ENCODE results near the gene WIZ. TPM values are rescaled to one million over a fixed set of nuclear protein-coding genes. Genes with fewer than 3 reads are reported as not detected.

Gene WIZ, protein sequence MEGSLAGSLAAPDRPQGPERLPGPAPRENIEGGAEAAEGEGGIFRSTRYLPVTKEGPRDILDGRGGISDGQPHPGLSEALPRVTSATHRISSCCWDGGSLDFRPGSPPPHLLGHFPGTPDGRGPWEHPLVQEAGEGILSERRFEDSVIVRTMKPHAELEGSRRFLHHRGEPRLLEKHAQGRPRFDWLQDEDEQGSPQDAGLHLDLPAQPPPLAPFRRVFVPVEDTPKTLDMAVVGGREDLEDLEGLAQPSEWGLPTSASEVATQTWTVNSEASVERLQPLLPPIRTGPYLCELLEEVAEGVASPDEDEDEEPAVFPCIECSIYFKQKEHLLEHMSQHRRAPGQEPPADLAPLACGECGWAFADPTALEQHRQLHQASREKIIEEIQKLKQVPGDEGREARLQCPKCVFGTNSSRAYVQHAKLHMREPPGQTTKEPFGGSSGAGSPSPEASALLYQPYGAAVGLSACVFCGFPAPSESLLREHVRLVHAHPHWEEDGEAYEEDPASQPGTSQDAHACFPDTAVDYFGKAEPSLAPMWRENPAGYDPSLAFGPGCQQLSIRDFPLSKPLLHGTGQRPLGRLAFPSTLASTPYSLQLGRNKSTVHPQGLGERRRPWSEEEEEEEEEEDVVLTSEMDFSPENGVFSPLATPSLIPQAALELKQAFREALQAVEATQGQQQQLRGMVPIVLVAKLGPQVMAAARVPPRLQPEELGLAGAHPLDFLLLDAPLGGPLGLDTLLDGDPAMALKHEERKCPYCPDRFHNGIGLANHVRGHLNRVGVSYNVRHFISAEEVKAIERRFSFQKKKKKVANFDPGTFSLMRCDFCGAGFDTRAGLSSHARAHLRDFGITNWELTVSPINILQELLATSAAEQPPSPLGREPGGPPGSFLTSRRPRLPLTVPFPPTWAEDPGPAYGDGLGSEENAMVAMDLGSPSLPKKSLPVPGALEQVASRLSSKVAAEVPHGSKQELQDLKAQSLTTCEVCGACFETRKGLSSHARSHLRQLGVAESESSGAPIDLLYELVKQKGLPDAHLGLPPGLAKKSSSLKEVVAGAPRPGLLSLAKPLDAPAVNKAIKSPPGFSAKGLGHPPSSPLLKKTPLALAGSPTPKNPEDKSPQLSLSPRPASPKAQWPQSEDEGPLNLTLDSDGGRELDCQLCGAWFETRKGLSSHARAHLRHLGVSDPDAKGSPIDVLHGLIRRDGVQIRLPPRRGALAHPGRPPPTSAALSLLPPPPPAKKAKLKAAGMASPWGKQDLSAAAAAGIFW (N-terminal part only)
- 12.4 and 15.2 TPM in 2 replicates for total RNA-seq

DNA sequence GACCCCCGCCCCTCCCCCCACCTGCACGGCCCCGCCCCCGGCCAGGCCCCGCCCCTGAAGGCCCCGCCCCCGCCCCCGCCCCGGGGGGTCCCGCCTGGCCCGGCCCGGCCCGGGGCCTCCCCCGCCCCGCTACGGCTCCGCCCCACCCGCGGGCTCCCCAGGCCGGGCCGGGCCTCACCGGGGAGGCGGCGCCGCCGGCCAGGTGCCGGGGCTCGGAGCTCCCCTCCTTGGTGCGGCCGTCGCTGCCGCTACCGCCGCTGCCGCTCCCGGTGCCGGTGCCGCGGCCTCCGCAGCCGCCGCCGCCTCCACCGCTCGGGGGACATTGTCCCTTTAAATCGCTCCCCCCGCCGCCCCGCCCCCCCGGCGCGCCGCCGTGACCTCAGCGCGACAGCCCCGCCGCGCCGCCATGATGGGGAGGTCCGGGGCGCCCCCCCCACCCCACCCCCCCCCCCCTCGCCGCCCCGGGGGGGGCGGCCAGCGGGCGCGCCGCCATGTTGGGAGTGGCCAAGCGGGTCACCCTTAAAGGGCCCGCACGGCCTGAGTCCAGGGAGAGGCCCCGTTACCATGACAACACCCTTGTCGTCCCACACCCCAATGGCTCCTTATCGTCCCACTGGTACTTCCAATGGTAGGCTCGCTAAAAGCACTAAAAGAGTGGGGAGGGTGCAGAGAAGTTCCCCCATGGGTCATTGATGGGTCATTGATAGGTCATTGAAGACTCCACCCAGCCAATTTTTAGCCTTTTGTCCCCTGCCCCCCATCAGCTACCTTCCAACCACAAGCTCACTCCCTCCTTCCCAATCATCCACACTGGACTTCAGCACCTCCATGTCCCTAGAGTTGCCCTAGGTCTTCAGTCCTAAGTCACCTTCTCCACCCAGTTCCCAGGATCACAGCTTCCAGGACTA, at the start of gene WIZ:
WIZ (minus strand) TSS at position 337 of the 908 bp plus-strand sequence. CDS start 1,649 bp downstream, outside the sequence.

DNA sequence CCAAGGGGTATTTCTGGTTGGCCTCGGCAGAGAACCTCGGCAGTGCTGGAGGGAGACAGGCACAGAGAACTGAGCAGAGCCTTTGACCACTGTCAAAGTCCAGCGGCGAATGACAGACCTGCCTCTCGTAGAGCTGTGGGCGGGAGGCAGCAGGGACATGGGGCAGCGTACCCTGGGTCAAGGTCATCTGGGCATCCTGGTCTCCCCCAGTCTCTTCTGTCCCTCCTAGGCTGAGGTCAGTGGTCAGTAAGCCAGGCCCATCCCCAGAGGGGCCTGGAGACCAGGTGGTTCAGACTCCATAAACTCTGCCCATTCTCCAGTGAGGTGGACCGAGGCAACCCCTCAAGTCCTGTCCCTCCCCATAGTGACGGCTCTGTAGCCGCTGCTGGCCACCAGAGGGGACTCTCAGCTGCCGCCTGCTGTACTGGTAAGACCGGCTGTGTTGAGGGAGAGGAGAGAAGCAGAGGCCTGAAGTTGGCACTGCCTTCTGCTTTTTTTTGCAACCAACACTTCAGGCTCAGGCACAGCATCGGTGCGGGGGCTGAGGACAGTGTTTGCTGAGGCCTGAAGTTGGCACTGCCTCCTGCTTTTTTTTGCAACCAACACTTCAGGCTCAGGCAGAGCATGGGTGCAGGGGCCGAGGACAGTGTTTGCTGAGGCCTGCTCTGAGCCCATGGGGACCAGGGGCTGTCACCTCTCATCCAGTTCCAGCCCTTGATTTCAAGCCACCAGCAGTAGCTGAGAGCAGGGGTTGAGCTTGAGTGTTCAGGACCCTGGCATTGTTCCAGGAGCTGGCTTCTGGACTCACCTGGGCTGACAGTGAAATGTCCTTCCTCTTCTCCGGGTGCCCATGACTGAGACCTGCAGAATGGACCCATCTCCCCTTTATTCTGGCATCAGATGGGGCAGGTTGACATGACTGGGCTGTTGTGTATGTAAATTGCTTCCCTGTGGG, 29.9 kb upstream of the WIZ start, which contains the start of gene PGLYRP2:
PGLYRP2 (minus strand) TSS at position 111 of the 955 bp plus-strand sequence. CDS start 130 bp downstream, outside the sequence.

DNA sequence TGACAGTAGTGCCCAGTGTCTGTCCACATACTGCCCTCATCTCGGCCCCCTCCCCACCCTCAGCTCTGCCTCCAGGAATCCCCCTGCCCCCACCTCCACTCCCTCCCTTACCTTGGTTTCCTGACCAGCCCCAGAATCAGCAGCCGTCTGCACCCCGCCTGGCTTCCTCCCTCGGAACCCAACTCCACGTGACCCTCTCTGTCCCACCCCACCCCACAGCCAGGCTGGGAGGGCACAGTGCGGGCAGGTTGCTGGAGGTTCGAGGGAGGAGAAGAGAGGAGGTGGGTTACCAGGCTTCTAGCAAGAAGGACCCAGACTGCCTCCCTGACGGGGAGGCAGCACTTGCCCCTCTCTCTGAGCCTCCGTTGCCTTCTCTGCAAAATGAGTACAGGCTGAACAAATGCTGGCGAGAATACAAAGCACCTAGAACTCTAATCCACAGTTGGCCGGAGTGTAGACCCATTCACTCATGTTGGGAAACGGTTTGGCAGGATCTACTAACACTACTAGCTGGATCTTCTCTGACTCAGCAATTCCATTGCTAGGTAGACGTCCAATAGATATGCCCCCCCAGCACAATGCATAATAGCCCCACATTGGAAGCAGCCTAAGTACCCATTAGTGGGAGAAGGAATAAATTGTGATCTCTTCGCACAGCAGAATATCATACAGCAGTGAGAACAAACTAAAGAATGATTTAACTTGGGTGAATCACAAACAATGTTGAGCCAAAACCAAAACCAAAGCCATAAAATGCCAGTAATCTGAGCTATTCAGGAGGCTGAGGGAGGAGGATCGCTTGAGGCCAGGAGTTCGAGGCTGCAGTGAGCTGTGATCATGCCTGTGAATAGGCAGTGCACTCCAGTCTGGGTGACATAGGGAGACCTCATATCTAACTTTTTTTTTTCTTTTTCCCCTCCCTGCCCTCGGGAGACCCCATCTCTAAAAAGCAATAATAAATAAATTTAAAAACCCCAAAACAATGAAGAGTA, 14.9 kb upstream of the WIZ start, which contains the start of gene RASAL3:
RASAL3 (minus strand) TSS at position 151 of the 992 bp plus-strand sequence. CDS start 186 bp downstream, outside the sequence.

DNA sequence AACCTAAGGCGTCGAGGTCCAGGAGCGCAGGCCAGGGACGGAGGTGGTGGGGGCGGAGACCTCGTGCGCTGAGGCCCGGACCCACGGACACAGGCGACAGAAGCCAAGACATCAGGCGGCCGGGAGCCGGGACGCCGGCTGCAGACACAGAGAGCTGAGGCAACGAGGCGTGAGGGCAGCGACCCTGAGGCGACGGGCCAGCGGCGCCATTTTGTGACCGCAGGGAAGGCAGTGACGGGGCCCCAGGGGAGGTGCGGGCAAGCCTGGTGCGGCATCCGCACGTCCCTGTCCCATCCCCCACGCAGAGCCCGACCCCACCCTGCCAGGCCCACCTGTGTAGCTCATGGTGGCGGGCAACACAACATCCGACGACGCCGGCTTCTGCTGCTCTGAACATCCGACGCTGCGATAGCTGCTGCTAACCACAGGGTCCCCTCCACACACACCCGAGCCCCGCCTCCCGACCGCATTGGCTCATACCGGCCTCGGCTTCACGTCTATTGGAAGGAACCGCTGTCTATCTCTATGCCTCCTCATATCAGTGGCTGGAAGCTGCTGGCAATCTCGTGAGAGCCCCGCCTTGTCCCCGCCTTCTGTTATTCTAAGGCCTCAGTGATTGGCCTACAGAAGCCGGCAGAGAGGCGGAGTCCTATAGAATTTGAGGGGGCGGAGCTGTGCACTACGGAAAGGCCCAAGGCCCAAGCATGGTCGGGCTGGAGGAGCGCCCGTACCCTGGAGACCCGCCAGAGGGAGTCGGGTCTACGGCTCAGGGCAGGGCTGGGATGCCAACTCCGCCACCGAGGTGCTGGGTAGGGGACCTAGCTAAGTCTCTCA, 31.0 kb downstream of the WIZ start, which contains the start of gene AKAP8L:
AKAP8L (minus strand) TSS at position 410 of the 834 bp plus-strand sequence; CDS start at position 345, 65 bp downstream.

DNA sequence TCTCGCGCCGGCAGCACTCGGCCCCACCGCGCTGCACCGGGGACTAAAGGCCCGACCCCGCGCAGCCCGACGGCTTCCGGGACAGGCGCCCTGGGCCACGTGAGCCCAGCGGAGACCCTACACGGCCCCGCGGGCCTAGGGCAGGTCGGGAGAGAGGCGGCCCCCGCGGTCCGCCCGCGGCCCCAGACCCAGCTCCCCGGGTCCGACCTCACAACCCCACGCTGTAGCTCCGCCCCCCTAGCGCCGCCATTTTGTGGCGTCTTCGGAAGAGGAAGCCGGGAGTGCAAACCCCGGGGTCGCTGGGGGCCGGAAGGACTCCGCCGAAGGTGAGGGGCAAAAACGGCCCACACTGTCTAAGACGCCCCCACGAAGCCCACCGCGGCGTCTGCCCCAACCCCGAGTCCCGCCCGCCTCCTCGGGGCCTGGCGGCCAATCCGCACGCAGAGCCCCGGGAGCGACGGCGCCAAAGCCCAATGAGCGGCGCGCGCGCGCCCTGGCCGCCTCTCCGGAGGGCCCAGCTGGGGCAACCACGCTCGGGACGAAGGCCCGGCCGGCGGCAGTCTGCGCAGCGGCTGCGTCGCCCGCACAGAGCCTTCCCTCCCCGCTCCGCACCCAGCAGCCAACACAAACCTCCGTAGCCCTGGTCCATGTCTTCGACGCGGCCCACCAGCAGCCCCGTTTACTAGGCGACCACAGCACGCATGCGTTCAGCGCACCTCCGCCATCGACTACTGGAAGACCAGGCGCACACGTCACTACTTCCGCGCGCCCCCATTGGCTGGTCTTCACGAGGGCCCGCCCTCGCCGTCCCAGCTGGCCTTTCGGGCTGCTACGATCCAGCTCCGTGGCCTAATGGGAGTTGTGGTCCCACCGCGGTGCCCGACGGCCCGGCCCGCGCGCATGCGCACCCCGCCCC, 70.4 kb downstream of the WIZ start, which contains the start of gene AKAP8:
AKAP8 (minus strand) TSS at position 705 of the 916 bp plus-strand sequence; CDS start at position 649, 56 bp downstream.

Small RNA genes within 50 kb of the gene (small RNA-seq; reads per million reads assigned to genes)
- not detected for gene MIR1470

Other genes starting within 250 kb of the WIZ start
- 0.22 and 0.80 TPM in 2 replicates for gene NOTCH3, start 249.0 kb downstream of the WIZ start, total RNA-seq
- gene EPHX3, start 217.5 kb downstream of the WIZ start, total RNA-seq: not detected in 2 replicates
- 29.4 and 38.1 TPM in 2 replicates for gene BRD4, start 117.4 kb downstream of the WIZ start, total RNA-seq
- gene AKAP8, start 70.2 kb downstream of the WIZ start, total RNA-seq: 22.4 and 22.5 TPM in 2 replicates
- gene AKAP8L, start 31.0 kb downstream of the WIZ start, total RNA-seq: 56.1 and 62.2 TPM in 2 replicates
- gene RASAL3, start 14.6 kb upstream of the WIZ start, total RNA-seq: 0.40 and 2.4 TPM in 2 replicates
- gene PGLYRP2, start 29.5 kb upstream of the WIZ start, total RNA-seq: not detected in 2 replicates
- not detected in 2 replicates for gene CYP4F22, start 58.6 kb upstream of the WIZ start, total RNA-seq
- not detected in 2 replicates for gene CYP4F8, start 165.3 kb upstream of the WIZ start, total RNA-seq
- under 0.01 and 0.07 TPM in 2 replicates for gene CYP4F3, start 190.9 kb upstream of the WIZ start, total RNA-seq
- gene CYP4F12, start 223.1 kb upstream of the WIZ start, total RNA-seq: not detected in 2 replicates